NCI-H2227 (cell line): Measurements from ENCODE around the gene HSD3B7.
"Not testable (repeated sequence)": the region's sequence is repeated elsewhere in the genome, so short reads cannot be mapped to it uniquely, and the experiment has no call there.

Experiments used
- DNase-seq: peaks from one replicate; lab custom pipeline; 2025; ENCODE audit not compliant: unreplicated experiment; lab: John Stamatoyannopoulos, UW

HSD3B7 gene

DNA sequence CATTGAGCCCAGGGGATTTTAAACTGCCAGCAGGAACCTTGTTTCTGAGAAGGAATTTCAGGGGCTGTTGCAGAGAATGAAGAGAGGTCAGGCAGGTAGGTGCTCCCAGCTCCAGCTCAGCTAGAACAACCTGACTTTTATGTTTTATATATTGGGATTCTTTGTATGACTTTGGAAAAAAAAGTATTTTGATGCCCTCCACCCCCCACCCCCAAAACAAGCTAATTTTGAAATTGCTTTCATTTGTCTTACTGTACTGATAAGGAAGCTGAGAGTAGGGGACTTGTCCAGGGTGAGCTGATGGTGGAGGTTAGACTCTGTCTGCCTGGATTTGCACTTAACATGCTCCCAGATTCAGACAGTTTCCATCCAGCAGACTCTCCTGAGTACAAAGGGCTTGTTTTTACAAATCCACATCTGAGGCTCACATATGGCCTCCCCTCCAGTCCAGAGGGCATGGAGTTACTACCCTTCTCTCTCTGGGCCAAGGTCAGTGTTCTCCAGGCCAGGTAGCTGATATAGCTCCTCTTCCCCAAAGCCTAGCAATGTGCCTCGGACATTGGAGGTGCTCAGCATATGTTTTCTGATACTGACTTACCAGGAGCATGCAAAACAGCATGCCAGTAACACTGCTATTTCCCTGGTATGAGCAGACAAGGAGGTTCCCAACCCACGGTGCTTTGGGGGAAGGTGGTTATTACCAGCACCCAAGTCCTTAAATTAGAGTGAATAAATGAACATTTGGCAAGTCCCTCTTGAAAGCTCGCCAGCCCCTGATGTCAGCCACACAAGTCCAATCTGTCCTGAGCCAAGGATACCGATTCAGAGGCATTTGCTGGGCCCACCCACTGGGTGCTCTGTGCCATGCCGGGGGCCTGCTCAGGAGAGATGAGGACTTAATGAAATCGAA lies 14.1 kb downstream of the HSD3B7 start:
- no peak for DNase-seq

DNA sequence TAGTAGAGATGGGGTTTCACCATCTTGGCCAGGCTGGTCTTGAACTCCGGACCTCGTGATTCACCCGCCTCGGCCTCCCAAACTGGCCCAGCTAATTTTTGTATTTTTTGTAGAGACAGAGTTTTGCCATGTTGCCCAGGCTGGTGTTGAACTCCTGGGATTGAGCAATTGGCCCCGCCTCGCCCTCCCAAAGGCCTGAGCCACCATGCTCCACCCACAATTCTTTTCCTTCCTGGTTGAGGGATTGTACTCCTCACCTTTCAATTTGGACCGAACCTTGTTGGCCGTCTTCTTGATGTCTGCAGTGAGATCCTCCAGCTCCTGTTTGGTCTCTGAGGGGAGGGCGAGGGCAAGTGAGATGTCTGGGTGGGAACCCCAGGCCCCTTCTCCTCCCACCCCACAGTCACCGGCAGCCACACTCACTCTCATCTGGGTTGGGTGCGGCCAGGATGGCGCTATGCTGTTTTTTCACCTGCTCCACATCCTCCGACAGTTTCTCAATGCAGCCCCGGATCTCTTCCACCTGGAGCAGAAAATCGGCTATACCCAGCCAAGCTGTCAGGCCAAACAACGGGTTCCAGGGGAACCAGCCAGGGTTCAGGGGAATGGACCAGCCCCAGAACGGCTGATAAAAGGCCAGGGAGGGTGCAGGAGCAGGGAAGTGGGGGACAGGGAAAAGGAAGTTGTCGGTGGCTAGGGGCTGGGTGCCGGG lies 15.8 kb downstream of the HSD3B7 start:
- no peak for DNase-seq

DNA sequence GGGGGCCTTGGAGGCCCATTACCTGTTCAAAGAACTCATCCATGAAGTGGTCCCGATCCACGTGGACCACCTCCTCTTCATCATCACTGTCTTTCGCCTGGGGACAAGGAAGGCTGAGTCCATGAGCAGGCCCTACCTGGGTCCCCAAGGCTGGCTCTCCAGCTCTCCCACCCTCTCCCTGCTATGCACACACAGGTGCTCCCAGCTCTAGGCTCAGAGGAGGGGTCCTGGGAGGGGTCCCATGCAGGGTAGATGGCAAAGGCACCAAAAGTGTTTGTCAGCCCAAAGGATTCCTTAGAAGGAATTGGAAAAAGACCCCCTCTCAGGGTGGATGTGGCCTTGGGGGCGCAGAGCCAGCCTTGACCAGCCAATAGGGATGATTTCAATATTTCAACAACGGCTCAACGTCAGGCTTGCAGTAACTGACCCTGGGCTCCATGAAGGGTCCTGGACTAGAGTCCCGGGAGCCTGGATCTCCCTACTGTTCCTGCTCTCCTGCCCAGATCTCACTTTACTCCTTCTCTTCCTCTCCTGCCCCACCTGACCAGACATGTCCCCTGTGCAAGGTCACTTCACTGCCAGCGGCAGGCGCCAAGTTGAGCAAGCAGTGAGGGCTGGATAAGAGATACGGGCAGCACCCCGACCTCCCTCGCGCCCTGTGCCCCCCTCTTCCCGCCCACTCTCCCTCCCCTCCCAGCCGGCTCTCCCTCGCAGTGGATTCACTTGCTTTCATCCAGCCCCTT lies 16.7 kb downstream of the HSD3B7 start:
- no peak for DNase-seq

DNA sequence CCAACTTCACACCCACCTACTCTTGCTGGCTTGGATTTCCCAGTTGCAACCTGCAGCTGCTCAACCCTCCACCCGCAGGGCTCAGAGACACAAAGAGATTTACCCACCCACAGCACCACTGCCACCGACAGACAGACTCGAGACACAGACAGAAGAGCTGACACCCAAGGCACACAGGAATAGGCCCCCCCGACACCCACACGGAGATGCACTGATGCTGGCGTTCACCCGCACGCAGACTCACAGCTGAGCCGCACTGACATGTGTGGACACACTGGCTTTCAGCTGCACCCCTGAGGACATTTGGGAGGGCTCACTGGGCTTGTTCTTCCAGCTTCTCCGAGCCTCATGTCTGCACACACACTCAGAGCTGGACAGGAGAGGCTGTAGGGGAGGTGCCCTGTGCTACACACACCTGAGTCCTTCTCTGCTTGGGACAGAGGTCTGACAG lies 17.3 kb downstream of the HSD3B7 start:
- DNase-seq, result no peak

DNA sequence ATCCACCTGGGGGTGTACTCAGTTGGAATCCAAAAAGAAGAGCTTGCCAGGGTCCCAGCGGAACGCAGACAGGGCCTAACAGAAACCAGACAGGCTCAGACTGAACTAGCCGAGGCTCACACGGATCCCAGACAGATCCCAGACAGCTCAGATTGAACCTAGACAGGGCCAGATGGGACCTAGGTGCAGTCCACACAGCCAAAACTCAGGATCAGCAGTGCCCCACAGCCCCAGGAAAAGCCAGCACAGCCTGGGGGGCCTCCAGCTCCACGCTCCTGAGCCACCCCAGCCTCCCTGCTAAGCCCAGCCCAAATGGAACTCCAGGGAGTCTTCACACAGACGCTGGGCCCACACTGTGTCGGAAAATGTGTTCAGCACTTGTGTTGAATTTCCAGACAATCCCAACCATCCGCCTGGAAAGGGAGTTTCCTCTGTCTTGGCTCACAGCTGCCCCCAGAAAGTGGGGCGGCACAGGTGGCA lies 17.9 kb downstream of the HSD3B7 start:
- no peak for DNase-seq

DNA sequence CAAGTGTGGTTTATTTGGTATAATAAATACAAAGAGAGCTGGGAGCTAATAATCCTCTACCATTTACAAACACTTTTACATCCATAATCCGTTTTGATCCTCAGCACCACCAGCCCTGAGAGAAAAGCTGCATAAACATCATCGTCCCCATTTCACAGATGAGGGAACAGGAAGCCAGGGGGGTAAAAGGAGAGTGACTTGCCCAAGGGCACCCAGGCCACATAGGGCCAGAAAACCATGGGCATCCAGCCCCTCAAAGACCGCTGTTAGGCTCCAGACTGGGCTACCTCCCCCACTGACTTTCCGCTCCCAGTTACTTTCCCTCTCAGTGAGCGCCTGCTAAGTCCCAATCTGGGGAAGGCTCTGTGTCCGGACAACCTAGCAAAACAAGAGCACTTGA lies 18.7 kb downstream of the HSD3B7 start:
- DNase-seq, result no peak

DNA sequence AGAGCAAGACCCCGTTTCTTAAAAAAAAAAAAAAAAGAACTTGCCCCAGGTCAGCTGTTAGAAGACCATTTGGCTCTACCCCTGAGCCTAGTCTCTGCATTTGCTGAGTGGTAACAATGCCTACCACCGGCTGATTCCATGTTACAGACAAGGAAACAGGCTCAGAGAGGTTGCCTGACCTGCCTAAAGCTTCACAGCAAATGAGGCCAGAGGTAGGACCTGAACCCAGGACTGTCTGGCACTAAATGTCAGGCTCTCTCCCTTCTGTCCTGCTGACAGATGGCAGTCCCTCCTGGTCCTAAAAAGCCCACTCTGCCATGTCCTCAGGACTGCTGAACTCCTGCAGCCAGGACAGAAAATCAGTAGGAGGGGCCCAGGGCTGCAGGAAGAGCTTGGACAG lies 19.7 kb downstream of the HSD3B7 start:
- no peak for DNase-seq

DNA sequence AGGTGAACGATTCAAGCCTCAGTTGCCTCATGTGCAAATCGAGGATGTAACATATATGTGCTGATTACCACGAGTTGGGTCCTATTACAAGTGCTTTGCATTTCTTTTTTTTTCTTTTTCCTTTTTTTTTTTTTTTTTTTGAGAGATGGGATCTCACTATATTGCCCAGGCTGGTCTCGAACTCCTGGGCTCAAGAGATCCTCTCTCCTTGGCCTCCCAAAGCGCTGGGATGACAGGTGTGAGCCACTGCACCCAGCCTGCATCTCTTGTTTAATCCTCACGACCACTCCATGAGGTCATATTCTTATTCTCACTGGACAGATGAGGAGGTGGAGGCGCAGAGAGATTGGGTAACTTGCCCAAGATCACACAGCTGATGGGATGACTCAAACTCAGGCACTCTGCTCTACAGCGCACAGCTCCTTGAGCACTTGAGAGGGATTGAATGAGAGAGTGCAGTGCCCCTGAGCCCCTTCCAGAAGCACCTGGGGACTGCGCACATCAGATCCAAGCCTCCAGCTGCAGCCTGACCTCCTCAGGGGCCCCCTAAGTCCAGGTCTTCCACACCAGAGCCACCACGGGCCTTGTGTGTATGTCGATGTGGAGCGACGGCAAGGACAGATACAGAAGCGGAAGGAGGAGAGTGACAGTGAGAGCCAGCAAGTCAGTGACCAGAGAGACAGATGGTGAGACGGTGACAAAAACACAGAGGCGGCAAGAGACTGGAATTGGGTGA lies 20.5 kb downstream of the HSD3B7 start:
- DNase-seq, result no peak

DNA sequence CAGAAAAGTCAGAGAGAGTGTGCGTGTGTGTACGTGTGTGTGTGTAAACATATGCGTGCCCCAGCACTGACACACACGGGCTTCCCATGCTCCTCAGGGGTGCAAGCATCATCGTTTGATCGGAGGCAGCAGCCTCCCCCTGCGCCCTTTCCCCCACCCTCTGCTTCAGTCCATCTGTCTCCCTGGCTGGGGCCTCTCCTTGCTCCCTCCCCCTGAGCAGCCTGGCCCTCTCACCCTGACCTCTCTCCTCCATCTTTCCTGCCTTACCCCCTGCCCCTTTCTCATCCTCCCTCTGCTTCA lies 21.0 kb downstream of the HSD3B7 start:
- no peak for DNase-seq

DNA sequence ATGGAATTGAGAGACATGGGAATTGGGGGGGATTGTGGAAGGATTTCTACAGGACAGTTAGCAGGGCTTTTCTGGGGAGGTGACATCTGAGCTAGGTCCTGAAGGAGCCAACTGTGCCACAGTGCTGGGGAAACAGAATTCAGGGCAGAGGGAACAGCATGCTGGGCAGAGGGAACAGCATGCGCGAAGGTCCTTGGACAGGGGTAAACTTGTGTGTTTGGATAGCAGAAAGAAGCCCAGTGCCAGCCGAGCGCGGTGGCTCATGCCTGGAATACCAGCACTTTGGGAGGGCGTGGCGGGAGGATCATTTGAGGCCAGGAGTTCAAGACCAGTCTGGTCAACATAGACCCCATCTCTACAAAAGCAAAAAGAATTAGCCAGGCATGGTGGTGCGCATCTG lies 21.6 kb downstream of the HSD3B7 start:
- DNase-seq, result no peak

DNA sequence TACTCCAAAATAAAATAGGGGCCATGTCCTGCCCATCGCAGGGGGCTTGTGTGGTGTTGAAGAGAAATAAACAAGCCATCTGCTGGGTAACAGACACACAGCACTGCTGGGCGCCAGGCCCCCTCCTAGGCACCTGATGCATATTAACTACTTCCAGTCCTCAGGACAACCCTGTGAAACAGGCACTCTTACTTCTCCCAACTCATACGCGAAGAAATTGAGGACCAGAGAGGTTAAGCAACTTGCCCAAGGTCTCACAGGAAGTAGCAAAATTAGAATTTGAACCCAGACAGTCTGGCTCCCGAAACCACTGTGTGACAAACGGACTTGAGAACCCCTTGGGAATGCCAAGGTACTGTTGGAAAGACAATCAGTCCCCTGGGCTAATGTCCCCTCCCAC lies 22.7 kb downstream of the HSD3B7 start:
- DNase-seq, result no peak

DNA sequence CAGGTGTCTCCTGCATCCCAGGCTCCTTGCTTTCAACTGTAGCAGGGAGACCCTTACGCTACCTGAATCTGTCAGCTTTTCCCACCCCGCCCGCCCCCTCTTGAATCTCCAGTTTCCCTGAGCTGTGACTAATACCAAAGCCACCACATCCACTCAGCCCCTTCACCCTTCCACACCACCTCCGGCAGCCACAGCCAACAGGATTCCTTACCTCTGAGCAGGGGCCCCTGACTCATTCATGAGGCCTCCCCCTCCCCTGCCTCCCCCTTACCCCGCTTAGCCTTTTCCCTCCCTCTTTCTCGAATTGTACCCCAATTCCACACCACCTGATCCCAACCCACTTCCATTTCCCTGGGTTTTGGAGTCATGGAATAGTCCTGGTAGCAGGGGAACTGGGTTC lies 23.1 kb downstream of the HSD3B7 start:
- no peak for DNase-seq

DNA sequence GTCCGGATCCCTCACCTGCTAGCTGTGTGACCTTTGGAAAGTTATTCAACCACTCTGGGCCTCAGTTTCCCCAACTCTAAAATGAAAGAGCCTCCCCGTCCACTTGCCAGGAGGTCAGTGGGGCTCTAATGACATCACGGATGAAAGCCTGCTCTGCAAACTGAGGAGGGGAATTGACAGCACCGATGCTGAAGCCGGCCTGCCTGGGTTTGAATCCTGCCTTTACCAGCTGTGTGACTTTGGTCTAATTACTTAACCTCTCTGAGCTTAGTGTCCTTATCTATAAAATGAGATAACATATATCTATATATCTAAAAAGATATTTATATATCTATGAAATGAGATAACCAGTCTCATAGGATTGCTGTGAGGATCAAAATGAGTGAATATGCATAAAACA lies 23.5 kb downstream of the HSD3B7 start:
- DNase-seq, result no peak

DNA sequence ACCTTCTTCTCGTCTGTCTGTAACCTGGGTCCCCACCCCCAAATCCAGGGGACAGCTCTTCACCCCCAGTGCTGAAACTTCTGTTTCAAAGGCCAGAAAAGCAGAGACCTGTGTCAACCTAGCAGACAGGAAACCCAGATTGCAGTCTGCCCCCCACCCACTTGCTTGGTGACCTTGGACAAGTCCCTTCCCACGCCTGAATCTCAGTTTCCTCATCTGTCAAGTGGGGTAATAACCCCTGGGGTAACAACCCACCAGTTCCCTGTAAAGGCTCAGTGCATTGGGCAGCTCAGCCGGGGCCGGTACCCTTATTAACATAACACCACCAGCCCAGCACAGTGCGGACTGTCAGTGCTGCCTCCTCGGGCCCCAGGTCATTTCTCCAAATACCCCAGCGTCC lies 24.1 kb downstream of the HSD3B7 start:
- DNase-seq, result no peak

DNA sequence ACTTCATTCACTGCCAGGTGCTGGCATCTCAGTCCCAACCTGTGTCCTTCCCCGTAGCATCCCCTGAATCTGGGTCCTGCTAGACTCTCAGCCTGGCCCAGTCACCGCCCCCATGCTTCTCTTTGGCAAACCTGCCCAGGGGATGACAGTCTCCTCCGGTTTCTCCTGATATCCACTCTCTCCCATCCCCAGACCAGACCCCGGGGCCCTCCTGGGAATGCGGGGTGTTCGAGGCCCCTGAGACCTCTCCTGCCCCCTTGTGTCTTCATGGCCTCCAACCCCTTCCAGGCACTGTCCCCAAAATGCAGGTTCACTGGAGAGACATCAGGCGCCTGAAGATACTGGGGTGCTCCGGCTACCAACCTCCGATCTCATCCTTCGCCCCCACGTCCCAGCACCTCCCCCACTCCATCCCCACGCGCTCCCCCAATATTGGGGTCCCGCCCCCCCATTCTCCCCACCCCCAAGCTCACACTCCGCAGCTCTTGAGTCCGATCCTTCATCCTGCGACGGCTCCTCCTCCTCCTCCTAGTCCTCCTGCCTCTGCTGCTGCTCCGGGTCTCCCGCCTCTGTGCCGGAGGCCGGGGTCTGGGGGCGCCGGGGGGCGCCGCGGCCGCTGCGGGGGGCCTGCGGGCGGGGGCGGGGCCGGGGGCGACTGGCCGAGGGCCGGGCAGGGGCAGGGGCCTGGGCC lies 25.0 kb downstream of the HSD3B7 start:
- peak; percentile 27 for DNase-seq

DNA sequence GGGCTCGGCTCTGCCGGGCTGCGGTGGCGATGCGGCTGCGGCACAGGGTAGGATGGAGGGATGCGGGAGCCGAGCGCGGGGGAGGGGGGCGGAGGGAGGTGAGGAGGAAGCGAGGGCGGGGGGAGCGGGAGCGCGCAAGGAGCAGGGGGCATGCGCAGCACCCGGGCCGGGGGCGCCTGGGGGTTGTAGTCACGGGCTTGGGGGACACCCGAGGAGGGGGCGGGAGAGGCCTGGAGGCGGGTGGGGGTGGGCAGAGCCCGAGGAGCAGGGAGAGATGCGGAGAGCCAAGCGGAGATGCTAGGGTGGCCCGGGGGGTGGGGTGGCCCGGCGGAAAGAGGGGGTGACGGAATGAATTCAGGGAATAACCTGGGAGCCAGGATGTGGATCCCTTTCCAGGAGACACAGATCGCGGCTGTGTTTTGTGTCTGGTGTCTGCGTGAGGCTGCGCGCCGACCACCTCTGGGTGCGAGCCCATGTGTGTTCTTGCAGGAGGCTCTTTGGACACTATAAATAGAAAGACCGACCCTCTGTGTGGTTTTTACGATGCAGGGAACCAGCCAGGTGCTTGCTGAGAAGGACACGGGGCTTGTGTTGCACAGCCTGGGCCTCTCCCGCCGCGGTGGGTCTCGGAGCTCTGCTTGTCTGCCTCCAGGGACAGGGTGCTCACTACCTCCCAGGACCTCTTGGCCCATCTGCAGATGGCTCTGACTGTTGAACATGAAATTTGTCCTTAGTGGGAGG lies 25.7 kb downstream of the HSD3B7 start, which contains the start of gene STX1B:
STX1B (minus strand) TSS at position 54 of the 741 bp plus-strand sequence. CDS start 242 bp downstream, outside the sequence.
- peak; percentile 90 for DNase-seq

DNA sequence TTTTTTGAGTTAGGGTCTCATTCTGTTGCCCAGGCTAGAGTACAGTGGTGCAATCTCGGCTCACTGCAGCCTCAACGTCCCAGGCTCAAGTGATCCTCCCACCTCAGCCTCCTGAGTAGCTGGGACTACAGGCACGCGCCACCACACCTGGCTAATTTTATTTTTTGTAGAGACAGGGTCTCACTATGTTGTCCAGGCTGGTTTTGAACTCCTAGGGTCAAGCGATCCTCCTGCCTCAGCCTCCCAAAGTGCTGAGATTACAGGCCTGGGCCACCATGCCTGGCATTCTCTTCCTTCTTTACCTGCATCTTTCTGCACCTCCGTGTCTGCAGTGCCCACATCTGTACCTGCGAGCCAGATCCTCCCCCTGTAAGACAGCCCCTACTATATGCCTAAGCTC lies 26.8 kb downstream of the HSD3B7 start:
- not testable (repeated sequence) for DNase-seq

DNA sequence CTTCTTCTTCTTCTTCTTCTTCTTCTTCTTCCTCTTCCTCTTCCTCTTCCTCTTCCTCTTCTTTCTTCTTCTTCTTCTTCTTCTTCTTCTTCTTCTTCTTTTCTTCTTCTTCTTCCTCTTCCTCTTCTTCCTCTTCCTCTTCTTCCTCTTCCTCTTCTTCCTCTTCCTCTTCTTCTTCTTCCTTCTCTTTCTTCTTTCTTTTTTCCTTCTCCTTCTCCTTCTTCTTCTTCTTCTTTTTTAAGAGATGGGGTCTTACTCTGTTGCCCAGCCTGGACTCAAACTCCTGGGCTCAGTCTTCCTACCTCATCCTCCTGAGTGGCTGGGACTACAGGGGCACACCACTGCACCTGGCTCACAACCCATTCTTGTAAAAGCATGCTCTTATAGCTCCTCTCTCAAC lies 28.3 kb downstream of the HSD3B7 start:
- not testable (repeated sequence) for DNase-seq

DNA sequence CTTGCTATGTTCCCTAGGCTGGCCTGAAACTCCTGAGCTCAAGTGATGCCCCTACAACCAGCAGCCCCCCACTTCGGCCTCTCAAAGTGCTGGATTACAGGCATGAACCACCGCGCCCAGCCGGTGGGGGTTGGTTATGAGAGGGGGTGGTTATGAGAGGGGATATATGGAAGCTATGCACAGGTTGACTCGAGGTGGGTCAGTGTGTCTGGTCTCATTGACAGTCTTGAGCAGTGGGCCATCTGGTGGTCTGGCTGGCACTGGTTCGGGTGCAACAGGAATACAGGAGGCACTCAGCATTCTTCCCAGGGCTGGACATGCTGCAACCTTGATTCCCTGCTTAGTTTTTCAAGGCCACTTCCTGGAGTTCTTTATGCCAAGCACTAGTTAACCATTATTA lies 31.0 kb downstream of the HSD3B7 start:
- no peak for DNase-seq

DNA sequence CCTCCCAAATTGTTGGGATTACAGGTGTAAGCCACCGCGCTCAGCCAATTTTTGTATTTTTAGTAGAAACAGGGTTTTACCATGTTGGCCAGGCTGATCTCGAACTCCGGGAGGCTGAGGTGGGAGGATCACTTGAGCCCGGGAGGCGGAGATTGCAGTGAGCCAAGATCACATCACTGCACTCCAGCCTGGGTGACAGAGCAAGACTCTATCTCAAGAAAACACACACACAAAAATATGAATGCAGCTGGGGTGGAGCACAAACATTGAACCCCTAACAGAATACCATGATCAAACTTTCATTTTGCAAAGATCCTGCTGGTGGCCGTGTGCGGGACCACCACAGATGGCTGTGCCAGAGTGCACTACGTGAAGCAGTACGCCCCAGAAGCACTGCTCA lies 32.7 kb downstream of the HSD3B7 start:
- DNase-seq, result not testable (repeated sequence)
